HepG2 (cell line): Measurements from ENCODE around the gene TNFRSF25. TPM values are rescaled to one million over a fixed set of nuclear protein-coding genes. Genes with fewer than 3 reads are reported as not detected.

Experiments used
- ARHGAP35 ChIP-seq: sonication (generic); formaldehyde crosslinking; IDR thresholded peaks from 2 replicates; pipeline ENCODE4 v1.9.0; 2022; ENCODE audit warnings: mild to moderate bottlenecking, inconsistent platforms, moderate library complexity, missing genetic modification reagents, borderline replicate concordance
- ELF3 ChIP-seq: IDR thresholded peaks from 2 replicates; pipeline ENCODE4 v1.6.1; 2016; ENCODE audit warnings: missing genetic modification reagents, missing compliant biosample characterization
- HCFC1 ChIP-seq: fragments of 150-350 bp; IDR thresholded peaks from 2 replicates; pipeline ENCODE4 v1.6.1; 2014; ENCODE audit warnings: low read depth, low read length
- HDAC1 ChIP-seq: sonication (generic); formaldehyde crosslinking; IDR thresholded peaks from 2 replicates; pipeline ENCODE4 v1.5.1; 2020; ENCODE audit warnings: mild to moderate bottlenecking, missing genetic modification reagents
- HNRNPUL1 ChIP-seq: fragments of 200-400 bp; formaldehyde crosslinking; IDR thresholded peaks from 2 replicates; pipeline ENCODE4 v1.6.1; 2017; ENCODE audit warnings: low read depth, mild to moderate bottlenecking, low read length, moderate library complexity
- MAZ ChIP-seq, 2 experiments: sonication (generic) in 1 of 2; formaldehyde crosslinking in 1 of 2; IDR thresholded peaks; 2 replicates each; pipeline versions ENCODE4 v1.5.0 to v1.6.1; 2012 to 2020; ENCODE audit warnings: low read depth in 2 of 2, mild to moderate bottlenecking in 2 of 2, borderline replicate concordance in 1 of 2, improper control_type of control experiment in 1 of 2, low read length in 1 of 2, missing genetic modification reagents in 1 of 2, moderate library complexity in 1 of 2
- MIXL1 ChIP-seq: IDR thresholded peaks from 2 replicates; pipeline ENCODE4 v1.6.1; 2016
- PBX2 ChIP-seq: IDR thresholded peaks from 2 replicates; pipeline ENCODE4 v1.6.1; 2016; ENCODE audit warnings: control low read depth
- PPARG ChIP-seq: conservative IDR thresholded peaks from 2 replicates; pipeline ENCODE4 v1.6.1; 2016; ENCODE audit warnings: missing biosample characterization, missing genetic modification reagents
- STAT6 ChIP-seq: sonication (generic); formaldehyde crosslinking; IDR thresholded peaks from 2 replicates; pipeline ENCODE4 v1.4.0; 2020; ENCODE audit warnings: missing genetic modification reagents, mild to moderate bottlenecking, borderline replicate concordance
- XRCC5 ChIP-seq: fragments of 200-400 bp; formaldehyde crosslinking; optimal IDR thresholded peaks from 2 replicates; pipeline ENCODE3; 2017; ENCODE audit warnings: mild to moderate bottlenecking, low read length
- ZBTB46 ChIP-seq: sonication (generic); formaldehyde crosslinking; IDR thresholded peaks from 2 replicates; pipeline ENCODE4 v1.4.0; 2020; ENCODE audit warnings: mild to moderate bottlenecking, missing genetic modification reagents, borderline replicate concordance
- ZFYVE20 ChIP-seq: sonication (generic); formaldehyde crosslinking; IDR thresholded peaks from 2 replicates; pipeline ENCODE4 v1.8.0; 2023; ENCODE audit warnings: low read depth, mild to moderate bottlenecking, moderate library complexity, missing genetic modification reagents, borderline replicate concordance
- ZNF235 ChIP-seq: sonication (generic); formaldehyde crosslinking; IDR thresholded peaks from 2 replicates; pipeline ENCODE4 v1.8.1; 2023; ENCODE audit warnings: mild to moderate bottlenecking, missing genetic modification reagents, borderline replicate concordance
- ZNF572 ChIP-seq: sonication (generic); formaldehyde crosslinking; IDR thresholded peaks from 2 replicates; pipeline ENCODE4 v1.5.1; 2020; ENCODE audit warnings: mild to moderate bottlenecking, missing genetic modification reagents
- ZNF75D ChIP-seq: sonication (generic); formaldehyde crosslinking; IDR thresholded peaks from 2 replicates; pipeline ENCODE4 v1.8.1; 2023; ENCODE audit warnings: missing genetic modification reagents, mild to moderate bottlenecking, borderline replicate concordance
- ZNF841 ChIP-seq: sonication (generic); formaldehyde crosslinking; IDR thresholded peaks from 2 replicates; pipeline ENCODE4 v1.8.1; 2023; ENCODE audit warnings: missing genetic modification reagents, borderline replicate concordance
- ZNF891 ChIP-seq: sonication (generic); formaldehyde crosslinking; IDR thresholded peaks from 2 replicates; pipeline ENCODE4 v1.5.0; 2020; ENCODE audit warnings: mild to moderate bottlenecking, missing genetic modification reagents
- polyA plus RNA-seq, 8 experiments: library from polyadenylated mRNA; depleted of rRNA in 3 of 8; stranded (reverse) in 7 of 8; unstranded in 1 of 8; fragments of >200 nt; fragmentation: Illumina TruSeq in 4 of 8; extraction: Trizol in 4 of 8; gene quantifications; 2 replicates each; pipeline versions ENCODE4 v1.2.1 to v1.2.3, GENCODE V29; 2011 to 2016; ENCODE audit warnings: low read depth in 4 of 8, missing spikeins in 1 of 8, mixed read lengths in 1 of 8; ENCODE audit not compliant: insufficient read depth in 1 of 8
- total RNA-seq, 5 experiments: library from RNA; depleted of rRNA; stranded (reverse); fragments of >200 nt; fragmentation: Illumina TruSeq; extraction: Trizol; gene quantifications; 2 replicates each; pipeline ENCODE4 v1.2.3, GENCODE V29; 2016; ENCODE audit warnings: low read depth in 1 of 5
- TF ChIP-seq, protein P1 (sequence below): sonication (generic); formaldehyde crosslinking; IDR thresholded peaks from 2 replicates; pipeline ENCODE4 v1.9.0; 2022; ENCODE audit warnings: low read depth, missing genetic modification reagents

Gene TNFRSF25
- total and polyA plus RNA-seq, 2 of the 13 experiments (the other 11 are each of a cell fraction or from before 2014, with no cell fraction given): 1.4 to 1.5 TPM

- TF ChIP-seq, protein P1, sequence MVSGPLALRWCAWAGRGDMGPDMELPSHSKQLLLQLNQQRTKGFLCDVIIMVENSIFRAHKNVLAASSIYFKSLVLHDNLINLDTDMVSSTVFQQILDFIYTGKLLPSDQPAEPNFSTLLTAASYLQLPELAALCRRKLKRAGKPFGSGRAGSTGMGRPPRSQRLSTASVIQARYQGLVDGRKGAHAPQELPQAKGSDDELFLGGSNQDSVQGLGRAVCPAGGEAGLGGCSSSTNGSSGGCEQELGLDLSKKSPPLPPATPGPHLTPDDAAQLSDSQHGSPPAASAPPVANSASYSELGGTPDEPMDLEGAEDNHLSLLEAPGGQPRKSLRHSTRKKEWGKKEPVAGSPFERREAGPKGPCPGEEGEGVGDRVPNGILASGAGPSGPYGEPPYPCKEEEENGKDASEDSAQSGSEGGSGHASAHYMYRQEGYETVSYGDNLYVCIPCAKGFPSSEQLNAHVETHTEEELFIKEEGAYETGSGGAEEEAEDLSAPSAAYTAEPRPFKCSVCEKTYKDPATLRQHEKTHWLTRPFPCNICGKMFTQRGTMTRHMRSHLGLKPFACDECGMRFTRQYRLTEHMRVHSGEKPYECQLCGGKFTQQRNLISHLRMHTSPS (CRISPR knock-in tag): peak; percentile 91
- peak; percentile 57; the same call in 1 of the 2 replicates for TF ChIP-seq MAZ (IDR thresholded peaks at IDR 0.05; ENCODE audit: borderline replicate concordance, low read depth, low read length)
- peak; percentile 96 for TF ChIP-seq MAZ (CRISPR knock-in tag; IDR thresholded peaks at IDR 0.05; ENCODE audit: low read depth)
- TF ChIP-seq HDAC1 (CRISPR knock-in tag): peak; percentile 95
- TF ChIP-seq ZNF891: 0 out of 2 replicates have a peak, but pooled peaks have one; percentile 55
- peak; percentile 63; the same call in 1 of the 2 replicates for TF ChIP-seq ZNF235 (CRISPR knock-in tag)
- peak; percentile 87; the same call in 1 of the 2 replicates for TF ChIP-seq STAT6
- peak; percentile 90 for TF ChIP-seq ELF3 (CRISPR knock-in tag)
- no peak for TF ChIP-seq XRCC5
- TF ChIP-seq HCFC1: no peak
- no peak for TF ChIP-seq ZFYVE20 (CRISPR knock-in tag)
- peak; percentile 45 for TF ChIP-seq MIXL1 (CRISPR knock-in tag)
- no peak for TF ChIP-seq HNRNPUL1
- 0 out of 2 replicates have a peak, but pooled peaks have one; percentile 37 for TF ChIP-seq PBX2 (CRISPR knock-in tag)
- TF ChIP-seq ZBTB46: no peak
- peak; percentile 38; the same call in 1 of the 2 replicates for TF ChIP-seq ARHGAP35
- no peak for TF ChIP-seq ZNF572 (CRISPR knock-in tag)
- peak; percentile 39; the same call in 1 of the 2 replicates for TF ChIP-seq ZNF841 (CRISPR knock-in tag)
- TF ChIP-seq ZNF75D: no peak
- peak; percentile 76; the same call in 1 of the 2 replicates for TF ChIP-seq PPARG (CRISPR knock-in tag)
Observed at GRCh38 chr1:6447016-6447817, 18.8 kb downstream of the TNFRSF25 start (continued).
